ENCODE data around the gene MARCKSL1. TPM values are rescaled to one million over a fixed set of nuclear protein-coding genes. Genes with fewer than 3 reads are reported as not detected.

The MARCKSL1 gene
- total RNA-seq, 1 experiment from 2014 or later: 457 TPM

DNA sequence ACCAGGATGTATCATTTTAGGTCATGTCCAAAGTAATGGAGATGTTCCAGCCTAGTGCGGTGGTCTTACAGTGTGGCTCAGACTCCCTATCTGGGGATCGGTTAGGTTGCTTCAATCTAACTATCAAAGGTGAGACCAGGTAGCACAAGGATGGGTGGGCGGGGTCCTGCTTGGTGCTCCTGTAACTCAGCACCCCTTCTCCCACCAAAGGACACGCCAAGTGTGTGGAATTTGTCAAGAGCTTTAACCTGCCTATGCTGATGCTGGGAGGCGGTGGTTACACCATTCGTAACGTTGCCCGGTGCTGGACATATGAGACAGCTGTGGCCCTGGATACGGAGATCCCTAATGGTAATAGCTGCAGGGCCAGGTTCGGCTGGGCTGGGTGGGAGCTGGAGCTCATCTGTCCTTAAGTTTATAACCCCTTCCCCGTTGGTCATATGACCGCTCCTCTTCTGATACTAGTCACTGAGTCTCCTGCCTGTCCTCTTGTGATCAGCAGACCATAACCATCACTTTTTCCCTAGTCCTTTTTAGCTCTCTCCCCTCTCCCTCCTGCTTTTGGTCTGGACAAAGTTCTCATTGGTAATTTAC lies 5.4 kb downstream of the MARCKSL1 start:
- no peak overlapping the region for H4K91ac ChIP-seq (ENCODE audit: insufficient read length, low read depth, low read length)
- no peak overlapping the region for H2AK5ac ChIP-seq (ENCODE audit: insufficient read length, low read length)
- H3K14ac ChIP-seq (ENCODE audit: insufficient read depth, low read length): no peak overlapping the region
- H4K20me1 ChIP-seq (ENCODE audit: control insufficient read depth, insufficient read depth, insufficient read length): no peaks in the 10 kb centered on the region
- Mint-ChIP-seq H3K36me3 (ENCODE audit: insufficient read depth in 1 of 3, low read depth in 3 of 3) (peaks cover 41 to 90% (median 78%) of the 10 kb centered on the region in 3 experiments), H3K27me3 (ENCODE audit: low read depth) (peaks cover 5% of the 10 kb centered on the region; the same call in 1 of the 2 replicates), H3K4me3 (no peak overlapping the region), H3K27ac (no peak overlapping the region; a peak in 1 of 7 replicates), H3K9me3 (no peaks in the 10 kb centered on the region; a peak in 1 of 5 replicates), H3K4me1 (peaks cover 24 to 34% of the 10 kb centered on the region in 2 experiments)
- H3K9me3 ChIP-seq (ENCODE audit: control insufficient read depth, low read depth, low read length): no peaks in the 10 kb centered on the region
- no peak overlapping the region for H2BK15ac ChIP-seq (ENCODE audit: low read depth, low read length)
- no peak overlapping the region for H3K4ac ChIP-seq (ENCODE audit: low read depth, low read length)
- H3T11ph ChIP-seq (ENCODE audit: low read length): no peak overlapping the region
- no peak overlapping the region for H2AFZ ChIP-seq (ENCODE audit: low read length)
- no peak overlapping the region for H2BK5ac ChIP-seq (ENCODE audit: insufficient read length, low read length)
- TF ChIP-seq, protein P1, sequence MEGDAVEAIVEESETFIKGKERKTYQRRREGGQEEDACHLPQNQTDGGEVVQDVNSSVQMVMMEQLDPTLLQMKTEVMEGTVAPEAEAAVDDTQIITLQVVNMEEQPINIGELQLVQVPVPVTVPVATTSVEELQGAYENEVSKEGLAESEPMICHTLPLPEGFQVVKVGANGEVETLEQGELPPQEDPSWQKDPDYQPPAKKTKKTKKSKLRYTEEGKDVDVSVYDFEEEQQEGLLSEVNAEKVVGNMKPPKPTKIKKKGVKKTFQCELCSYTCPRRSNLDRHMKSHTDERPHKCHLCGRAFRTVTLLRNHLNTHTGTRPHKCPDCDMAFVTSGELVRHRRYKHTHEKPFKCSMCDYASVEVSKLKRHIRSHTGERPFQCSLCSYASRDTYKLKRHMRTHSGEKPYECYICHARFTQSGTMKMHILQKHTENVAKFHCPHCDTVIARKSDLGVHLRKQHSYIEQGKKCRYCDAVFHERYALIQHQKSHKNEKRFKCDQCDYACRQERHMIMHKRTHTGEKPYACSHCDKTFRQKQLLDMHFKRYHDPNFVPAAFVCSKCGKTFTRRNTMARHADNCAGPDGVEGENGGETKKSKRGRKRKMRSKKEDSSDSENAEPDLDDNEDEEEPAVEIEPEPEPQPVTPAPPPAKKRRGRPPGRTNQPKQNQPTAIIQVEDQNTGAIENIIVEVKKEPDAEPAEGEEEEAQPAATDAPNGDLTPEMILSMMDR (conservative IDR thresholded peaks at IDR 0.05): no peak
- no peaks in the 10 kb centered on the region for H3K27me3 ChIP-seq (ENCODE audit: insufficient read depth, low read length)
- DNase-seq: no peak
- no peak overlapping the region for H3K4me2 ChIP-seq (ENCODE audit: insufficient read depth, insufficient read length, low read length)
- no peak overlapping the region for H3K9ac ChIP-seq (ENCODE audit: extremely low read depth, insufficient read length, low read length)
- H3K18ac ChIP-seq (ENCODE audit: insufficient read length, low read depth, low read length): no peak overlapping the region
- no peak overlapping the region for H2BK12ac ChIP-seq (ENCODE audit: insufficient read length, low read depth, low read length)
- no peak overlapping the region for H4K5ac ChIP-seq (ENCODE audit: insufficient read length, low read depth, low read length)
- WGBS (ENCODE audit: extremely low coverage, insufficient read length, low lambda C conversion rate): no CpG with 5 or more reads among the region's 12 CpGs
- no peak overlapping the region for H3K27ac ChIP-seq (ENCODE audit: insufficient read length, low read depth, low read length)
- H3K56ac ChIP-seq (ENCODE audit: insufficient read length, low read depth, low read length): no peak overlapping the region
- H4K8ac ChIP-seq (replicated peaks; ENCODE audit: insufficient read length, low read depth, low read length): no peak overlapping the region
- H2BK20ac ChIP-seq (ENCODE audit: low read depth, low read length, poor library complexity, severe bottlenecking): no peak overlapping the region
- no peaks in the 10 kb centered on the region for H3K79me1 ChIP-seq (ENCODE audit: insufficient read depth, low read depth, low read length, poor library complexity, severe bottlenecking)
- peaks cover 3% of the 10 kb centered on the region; the same call in 1 of the 2 replicates for H3K4me1 ChIP-seq (ENCODE audit: insufficient read depth, low read length)
- H2BK120ac ChIP-seq (ENCODE audit: low read depth, low read length, poor library complexity, severe bottlenecking): no peak overlapping the region
- H3K23me2 ChIP-seq (ENCODE audit: insufficient read length, low read depth, low read length, poor library complexity, severe bottlenecking): peaks cover 8% of the 10 kb centered on the region
- peaks cover 6% of the 10 kb centered on the region; the same call in 1 of the 2 replicates for H3K79me2 ChIP-seq (ENCODE audit: insufficient read depth, low read length)
- no peak overlapping the region for H3K23ac ChIP-seq (ENCODE audit: insufficient read length, low read depth, low read length)

Data from H9 (cell line).